ENCODE measurements around the gene MANBA. TPM values are rescaled to one million over a fixed set of nuclear protein-coding genes. Genes with fewer than 3 reads are reported as not detected.

The MANBA gene
- total RNA-seq, 1 donor from 2014 or later: 9.7 TPM

DNA sequence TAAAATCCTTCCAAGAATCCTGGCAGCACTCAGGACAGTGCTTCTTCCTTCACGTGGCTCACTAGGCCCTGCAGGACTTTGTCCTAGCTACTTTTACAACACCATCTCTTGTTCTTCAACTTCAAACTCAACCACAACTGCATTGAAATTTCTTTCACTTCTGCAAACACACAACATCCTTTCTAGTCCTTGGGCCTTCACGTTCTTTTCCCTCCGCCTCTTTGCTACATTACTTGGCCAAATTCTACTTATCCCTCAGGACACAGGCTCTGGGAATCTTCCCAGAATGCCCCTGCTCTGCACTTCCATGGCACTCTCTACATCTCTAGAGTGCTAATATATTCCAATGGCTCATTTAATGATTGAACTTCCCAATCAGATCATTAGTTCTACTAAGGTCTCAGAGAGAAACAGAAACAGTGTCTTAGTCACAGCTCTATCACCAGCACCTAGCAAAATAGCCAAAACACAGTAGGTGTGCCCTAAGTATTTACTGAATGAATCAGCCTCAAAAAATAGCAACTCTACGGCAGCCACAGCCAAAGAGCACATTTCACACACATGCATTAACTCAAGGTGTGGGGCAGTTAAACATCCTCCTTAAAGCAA, 73.3 kb downstream of the MANBA start:
- DNase-seq (ENCODE audit: low spot score in 2 of 2): no peak
- intact Hi-C loops (cut with DNase I): no loop called here
- Histone ChIP-seq H3K9me3 (no peaks in the 10 kb centered on the region), H3K4me1 (no peaks in the 10 kb centered on the region), H3K27ac (no peak overlapping the region), H3K27me3 (no peaks in the 10 kb centered on the region), H3K36me3 (peaks cover 0 to 3% of the 10 kb centered on the region in 2 donors), H3K4me3 (no peak overlapping the region)
- TF ChIP-seq, protein P1, sequence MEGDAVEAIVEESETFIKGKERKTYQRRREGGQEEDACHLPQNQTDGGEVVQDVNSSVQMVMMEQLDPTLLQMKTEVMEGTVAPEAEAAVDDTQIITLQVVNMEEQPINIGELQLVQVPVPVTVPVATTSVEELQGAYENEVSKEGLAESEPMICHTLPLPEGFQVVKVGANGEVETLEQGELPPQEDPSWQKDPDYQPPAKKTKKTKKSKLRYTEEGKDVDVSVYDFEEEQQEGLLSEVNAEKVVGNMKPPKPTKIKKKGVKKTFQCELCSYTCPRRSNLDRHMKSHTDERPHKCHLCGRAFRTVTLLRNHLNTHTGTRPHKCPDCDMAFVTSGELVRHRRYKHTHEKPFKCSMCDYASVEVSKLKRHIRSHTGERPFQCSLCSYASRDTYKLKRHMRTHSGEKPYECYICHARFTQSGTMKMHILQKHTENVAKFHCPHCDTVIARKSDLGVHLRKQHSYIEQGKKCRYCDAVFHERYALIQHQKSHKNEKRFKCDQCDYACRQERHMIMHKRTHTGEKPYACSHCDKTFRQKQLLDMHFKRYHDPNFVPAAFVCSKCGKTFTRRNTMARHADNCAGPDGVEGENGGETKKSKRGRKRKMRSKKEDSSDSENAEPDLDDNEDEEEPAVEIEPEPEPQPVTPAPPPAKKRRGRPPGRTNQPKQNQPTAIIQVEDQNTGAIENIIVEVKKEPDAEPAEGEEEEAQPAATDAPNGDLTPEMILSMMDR (IDR thresholded peaks at IDR 0.05): no peak

DNA sequence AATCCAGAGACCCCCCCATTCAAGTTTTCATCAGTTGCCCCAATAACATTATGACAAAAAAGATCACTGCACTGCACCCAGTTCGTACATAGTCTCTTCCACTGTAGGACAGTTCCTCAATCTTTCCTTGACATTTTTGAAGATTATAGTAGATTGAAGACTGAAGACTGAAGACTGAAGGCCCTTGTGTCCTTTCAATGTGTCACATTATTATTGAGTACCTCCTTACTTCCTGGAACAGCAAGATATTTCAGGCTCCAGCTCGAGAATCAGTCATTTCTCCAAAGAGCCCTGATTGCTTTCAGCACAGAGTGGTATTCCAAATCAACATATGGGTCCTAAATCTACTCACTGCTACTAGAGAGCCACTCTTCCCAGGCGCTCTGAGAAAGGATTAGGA, 75.0 kb downstream of the MANBA start:
- Histone ChIP-seq H3K9me3 (no peaks in the 10 kb centered on the region), H3K27ac (no peak overlapping the region), H3K4me3 (no peak overlapping the region), H3K27me3 (no peaks in the 10 kb centered on the region), H3K36me3 (peaks cover 0 to 6% of the 10 kb centered on the region in 2 donors), H3K4me1 (no peaks in the 10 kb centered on the region)
- no peak for DNase-seq (ENCODE audit: low spot score in 2 of 2)
- intact Hi-C loops (cut with DNase I): no loop called here
- TF ChIP-seq, protein P1 (IDR thresholded peaks at IDR 0.05): no peak

DNA sequence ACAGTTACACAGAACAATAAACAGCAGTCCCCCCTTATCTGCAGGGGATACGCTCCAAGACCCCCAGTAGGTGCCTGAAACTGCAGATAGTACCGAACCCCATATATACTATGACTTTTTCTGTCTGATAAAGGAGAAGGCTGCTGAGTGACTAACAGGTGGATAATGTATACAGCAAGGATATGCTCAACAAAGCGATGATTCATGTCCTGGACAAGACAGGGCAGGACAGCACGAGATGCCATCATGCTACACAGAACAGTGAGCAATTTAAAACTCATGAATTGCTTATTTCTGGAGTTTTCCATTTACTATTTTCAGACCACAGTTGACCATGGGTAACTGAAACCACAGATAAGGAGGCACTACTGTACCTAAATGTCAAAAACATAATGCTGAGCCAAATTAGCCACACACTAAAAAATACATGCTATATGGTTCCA, 76.1 kb downstream of the MANBA start:
- DNase-seq (ENCODE audit: low spot score in 2 of 2): no peak
- peaks cover 0 to 4% of the 10 kb centered on the region in 2 donors for H3K36me3 ChIP-seq
- no peaks in the 10 kb centered on the region for H3K27me3 ChIP-seq
- no peak overlapping the region for H3K4me3 ChIP-seq
- TF ChIP-seq, protein P1 (IDR thresholded peaks at IDR 0.05): no peak
- no peaks in the 10 kb centered on the region for H3K4me1 ChIP-seq
- intact Hi-C loops (cut with DNase I): no loop called here
- no peaks in the 10 kb centered on the region for H3K9me3 ChIP-seq
- H3K27ac ChIP-seq: no peak overlapping the region

DNA sequence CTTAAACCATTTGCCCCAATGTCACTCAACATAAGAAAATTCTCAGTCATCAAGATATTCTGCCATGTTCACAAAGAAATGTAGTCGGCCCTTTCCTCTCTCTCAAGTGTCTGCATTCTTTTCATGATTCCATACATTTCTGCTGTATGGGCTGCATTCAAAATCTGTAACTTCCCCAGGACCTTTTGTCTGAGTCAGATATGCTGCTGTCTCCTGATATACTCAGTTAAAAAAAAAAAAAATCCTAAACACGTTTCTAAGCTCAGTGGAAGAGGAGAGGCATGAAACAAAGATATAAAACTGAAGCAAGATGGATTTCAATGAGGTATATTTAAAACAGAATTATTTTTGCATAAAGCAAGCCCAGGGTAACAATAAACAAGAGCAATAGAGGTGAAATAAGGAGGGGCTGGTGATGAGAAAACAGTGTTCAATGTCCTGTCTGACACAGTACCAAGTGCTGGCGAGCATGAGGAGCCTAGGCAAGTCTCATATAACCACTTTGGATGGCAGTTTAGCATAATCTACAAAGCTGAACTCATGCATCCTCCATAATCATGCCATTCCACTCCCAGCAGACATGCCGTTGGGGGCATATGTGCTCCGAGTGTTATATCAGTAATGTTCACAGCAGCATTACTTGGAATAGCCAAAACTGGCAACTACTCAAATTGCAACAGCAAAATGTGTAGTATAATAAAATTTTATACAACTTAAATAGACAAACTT, 76.7 kb downstream of the MANBA start:
- TF ChIP-seq, protein P1 (IDR thresholded peaks at IDR 0.05): no peak
- no peaks in the 10 kb centered on the region for H3K4me1 ChIP-seq
- H3K27me3 ChIP-seq: no peaks in the 10 kb centered on the region
- no peaks in the 10 kb centered on the region for H3K9me3 ChIP-seq
- DNase-seq (ENCODE audit: low spot score in 2 of 2): no peak
- peaks cover 0 to 3% of the 10 kb centered on the region in 2 donors for H3K36me3 ChIP-seq
- no peak overlapping the region for H3K27ac ChIP-seq
- intact Hi-C loops (cut with DNase I): no loop called here
- no peak overlapping the region for H3K4me3 ChIP-seq

DNA sequence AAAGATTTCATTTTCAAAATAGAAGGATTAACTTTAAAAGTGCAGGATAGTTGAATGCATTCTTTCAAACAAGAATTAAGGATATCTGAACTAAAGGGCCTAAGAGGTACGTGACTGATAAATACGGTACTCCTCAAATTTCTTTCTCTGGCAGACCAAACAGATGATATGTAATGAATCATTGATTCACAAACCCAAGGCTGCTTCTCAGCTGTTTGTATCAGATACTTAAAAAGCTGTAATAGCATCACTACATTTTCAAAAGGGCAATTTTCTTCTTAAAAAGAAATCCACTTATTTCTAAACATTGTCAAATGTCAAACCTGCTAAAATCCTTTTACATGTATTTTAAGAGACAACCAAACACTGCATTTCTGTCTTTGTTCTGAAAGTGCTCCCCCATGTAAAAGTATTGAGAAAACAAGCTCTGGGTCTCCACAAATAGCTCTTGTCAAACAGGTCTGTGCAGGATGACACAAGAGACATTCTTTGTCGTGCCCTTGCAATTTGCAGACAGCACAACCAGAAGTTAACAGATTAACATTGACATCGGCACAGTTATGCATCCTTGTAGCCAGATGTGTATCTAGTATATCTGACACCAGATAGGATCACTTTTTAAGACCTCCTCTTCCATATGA, 82.0 kb downstream of the MANBA start:
- no peak overlapping the region for H3K4me3 ChIP-seq
- H3K9me3 ChIP-seq: no peaks in the 10 kb centered on the region
- no peaks in the 10 kb centered on the region for H3K4me1 ChIP-seq
- H3K27me3 ChIP-seq: no peaks in the 10 kb centered on the region
- no peak overlapping the region for H3K27ac ChIP-seq
- intact Hi-C loops (cut with DNase I): no loop called here
- H3K36me3 ChIP-seq: peaks cover 0 to 6% of the 10 kb centered on the region in 2 donors
- TF ChIP-seq, protein P1 (IDR thresholded peaks at IDR 0.05): no peak
- no peak for DNase-seq (ENCODE audit: low spot score in 2 of 2)

Data from ascending aorta (tissue), 2 donors.